Choroid plexus epithelial cell (primary cell): ENCODE data around the gene KHDRBS2.

Experiments
- DNase-seq: peaks from one replicate; pipeline ENCODE4 v3.0.0-alpha.2; 2010; ENCODE audit warnings: low read depth
- H3K4me3 ChIP-seq: 2 replicates; pipeline ENCODE4 v1.5.1; 2011; ENCODE audit warnings: low read depth, mild to moderate bottlenecking, control low read depth, low read length, moderate library complexity
- TF ChIP-seq, protein P1 (sequence below): conservative IDR thresholded peaks from 2 replicates; pipeline ENCODE4 v1.5.1; 2011; ENCODE audit warnings: low read depth, mild to moderate bottlenecking, control low read depth, inconsistent platforms, low read length, moderate library complexity

Gene KHDRBS2

DNA sequence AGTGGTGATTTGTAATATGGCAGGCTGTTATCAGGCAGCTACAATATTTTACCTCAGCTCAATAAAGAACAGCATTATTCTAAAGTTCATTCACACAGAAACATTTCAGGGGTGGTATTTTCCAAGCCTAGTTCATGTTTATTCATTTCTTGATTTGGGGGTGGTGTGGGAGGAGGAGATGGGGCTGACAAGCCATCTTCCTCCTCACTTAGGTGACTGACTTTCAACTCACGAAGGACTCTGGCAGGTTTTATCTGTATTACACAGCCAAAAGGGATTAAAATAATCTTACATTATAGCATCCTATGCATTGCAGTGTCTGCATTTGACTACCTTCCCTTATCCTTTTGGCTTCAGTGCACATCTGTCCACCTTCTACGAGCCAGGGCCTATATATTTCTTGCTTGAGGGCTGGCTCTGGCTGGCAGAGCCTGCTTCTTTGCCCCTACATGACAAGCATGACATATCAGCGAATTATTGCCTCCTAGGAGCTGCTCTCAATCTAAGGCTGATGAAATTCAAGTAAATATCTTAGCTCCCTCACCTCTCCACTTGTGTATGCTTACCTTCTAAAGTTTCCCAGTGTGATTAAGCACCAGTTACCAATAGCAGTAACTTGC lies 20.0 kb downstream of the KHDRBS2 start:
- DNase-seq = no peak
- H3K4me3 ChIP-seq = no peak overlapping the region
- TF ChIP-seq, protein P1, sequence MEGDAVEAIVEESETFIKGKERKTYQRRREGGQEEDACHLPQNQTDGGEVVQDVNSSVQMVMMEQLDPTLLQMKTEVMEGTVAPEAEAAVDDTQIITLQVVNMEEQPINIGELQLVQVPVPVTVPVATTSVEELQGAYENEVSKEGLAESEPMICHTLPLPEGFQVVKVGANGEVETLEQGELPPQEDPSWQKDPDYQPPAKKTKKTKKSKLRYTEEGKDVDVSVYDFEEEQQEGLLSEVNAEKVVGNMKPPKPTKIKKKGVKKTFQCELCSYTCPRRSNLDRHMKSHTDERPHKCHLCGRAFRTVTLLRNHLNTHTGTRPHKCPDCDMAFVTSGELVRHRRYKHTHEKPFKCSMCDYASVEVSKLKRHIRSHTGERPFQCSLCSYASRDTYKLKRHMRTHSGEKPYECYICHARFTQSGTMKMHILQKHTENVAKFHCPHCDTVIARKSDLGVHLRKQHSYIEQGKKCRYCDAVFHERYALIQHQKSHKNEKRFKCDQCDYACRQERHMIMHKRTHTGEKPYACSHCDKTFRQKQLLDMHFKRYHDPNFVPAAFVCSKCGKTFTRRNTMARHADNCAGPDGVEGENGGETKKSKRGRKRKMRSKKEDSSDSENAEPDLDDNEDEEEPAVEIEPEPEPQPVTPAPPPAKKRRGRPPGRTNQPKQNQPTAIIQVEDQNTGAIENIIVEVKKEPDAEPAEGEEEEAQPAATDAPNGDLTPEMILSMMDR = no peak

DNA sequence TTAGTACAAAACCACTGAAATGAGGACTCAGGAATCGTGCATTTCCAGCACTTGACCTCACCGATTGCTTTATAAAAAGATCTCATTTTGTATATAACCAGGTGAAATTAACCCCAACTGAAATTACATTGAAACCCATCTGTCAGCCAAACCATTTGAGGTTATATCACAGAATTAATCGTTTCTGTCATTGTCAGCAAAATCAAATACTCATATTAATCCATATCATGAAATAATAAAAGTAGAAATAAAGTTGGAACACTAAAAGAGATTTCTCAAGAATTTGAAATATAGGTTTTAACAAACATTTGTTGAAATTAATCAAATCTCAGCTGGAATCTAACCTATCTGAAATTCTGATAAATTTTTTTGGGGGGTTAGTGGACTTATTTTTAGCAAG lies 23.7 kb downstream of the KHDRBS2 start:
- no peak for DNase-seq
- TF ChIP-seq, protein P1 = no peak
- H3K4me3 ChIP-seq = no peak overlapping the region

DNA sequence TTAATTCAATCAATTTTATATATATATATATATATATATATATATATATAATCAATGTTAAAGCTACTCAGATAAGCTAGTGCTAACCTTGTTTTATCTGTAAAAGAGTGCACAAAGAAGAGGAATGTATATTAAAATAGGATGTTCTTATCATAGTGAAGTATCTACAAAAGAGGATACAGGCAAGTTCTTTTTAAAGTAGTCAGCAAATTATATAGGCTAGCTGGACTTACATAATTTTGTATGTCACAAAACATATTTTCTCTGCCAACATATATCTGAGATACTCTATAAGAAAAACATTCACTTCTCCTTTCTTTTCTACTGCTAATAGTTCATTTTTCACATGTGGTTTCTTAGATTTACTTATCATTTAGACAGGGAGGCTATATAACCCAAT lies 39.9 kb downstream of the KHDRBS2 start:
- H3K4me3 ChIP-seq = no peak overlapping the region
- TF ChIP-seq, protein P1 = no peak
- DNase-seq = no peak

DNA sequence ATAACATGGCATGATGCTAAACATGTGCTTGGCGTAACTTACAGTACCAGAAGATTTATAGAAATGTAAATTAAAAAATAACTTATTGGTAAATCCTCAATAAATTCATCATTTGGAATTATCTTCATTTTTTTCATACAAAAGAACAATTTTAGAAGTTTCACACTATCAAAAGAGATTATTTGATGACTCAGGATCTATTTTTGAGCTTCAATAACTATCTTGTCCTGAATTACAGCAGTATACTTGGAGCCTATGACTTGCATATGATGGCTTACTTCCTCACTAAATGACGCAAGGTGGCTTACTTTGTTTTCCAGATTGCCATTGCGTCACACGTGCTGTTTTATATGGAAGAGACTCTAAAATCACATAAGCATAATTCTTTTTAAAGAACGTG lies 49.2 kb downstream of the KHDRBS2 start:
- no peak for DNase-seq
- TF ChIP-seq, protein P1 = no peak
- no peak overlapping the region for H3K4me3 ChIP-seq

DNA sequence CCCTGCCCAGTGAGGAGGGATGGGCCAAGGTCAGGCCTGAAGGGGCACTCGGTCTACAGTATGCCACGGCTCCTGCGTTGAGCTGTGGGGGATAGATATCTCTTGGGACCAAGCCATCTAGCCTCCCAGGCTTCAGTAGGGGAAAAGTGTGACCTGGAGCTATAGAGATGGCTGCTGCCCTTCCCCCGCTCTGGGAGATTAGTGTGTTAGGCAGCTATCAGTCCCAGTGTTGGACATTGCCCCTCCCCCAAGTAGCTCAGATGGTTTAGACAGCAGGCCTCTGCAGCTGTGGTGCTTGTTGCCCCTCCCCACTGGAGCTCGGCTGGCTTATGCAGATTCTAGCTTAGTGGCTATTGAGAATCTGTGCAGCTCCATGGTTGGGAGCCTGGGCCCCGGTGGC lies 56.8 kb downstream of the KHDRBS2 start:
- TF ChIP-seq, protein P1 = no peak

DNA sequence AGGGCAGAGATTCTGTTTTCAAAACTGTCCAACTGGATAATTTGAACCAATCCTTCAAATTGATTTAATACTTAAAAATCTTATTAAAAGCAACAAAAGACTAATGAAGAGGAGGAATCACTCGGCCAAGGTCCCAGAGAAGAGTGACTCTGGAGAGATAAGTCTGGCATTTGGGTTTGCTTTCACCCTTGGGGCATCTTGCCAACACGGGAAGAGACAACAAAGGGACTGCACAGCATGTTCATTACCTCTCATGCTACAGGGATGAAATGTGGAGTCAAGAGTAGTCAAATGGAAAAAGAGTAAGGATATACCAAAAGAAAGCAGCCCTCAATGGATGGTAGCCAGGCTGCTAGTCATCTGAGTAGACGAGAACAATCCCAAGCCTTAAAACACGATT lies 68.2 kb downstream of the KHDRBS2 start:
- TF ChIP-seq, protein P1 = no peak
- no peak for DNase-seq

More for the DNA sequence above, 56.8 kb downstream of the KHDRBS2 start:
- no peak overlapping the region for H3K4me3 ChIP-seq
- DNase-seq = no peak

DNA sequence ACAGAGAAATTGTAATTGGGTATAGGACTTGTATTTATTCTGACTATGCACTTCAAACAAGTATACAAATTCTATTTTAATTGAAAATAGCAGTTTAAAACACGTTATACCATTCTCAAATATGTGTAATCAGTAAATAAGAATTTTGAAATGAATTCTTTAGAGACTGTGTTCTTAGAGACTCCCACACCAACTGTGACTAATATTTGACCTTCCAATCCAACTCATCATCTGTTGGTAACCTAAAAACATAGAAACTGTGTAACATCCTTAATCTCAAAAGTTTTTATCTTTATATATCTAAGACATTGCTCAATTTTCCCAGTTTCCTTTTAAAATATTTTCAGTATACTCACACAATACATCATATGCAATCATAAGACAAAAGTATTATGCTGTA lies 83.9 kb downstream of the KHDRBS2 start:
- no peak for DNase-seq
- TF ChIP-seq, protein P1 = no peak
- H3K4me3 ChIP-seq = no peak overlapping the region

More for the DNA sequence above, 68.2 kb downstream of the KHDRBS2 start:
- H3K4me3 ChIP-seq = no peak overlapping the region
